Fibroblast of villous mesenchyme (primary cell): Measurements from ENCODE around the gene ENOX2. TPM values are rescaled to one million over a fixed set of nuclear protein-coding genes. Genes with fewer than 3 reads are reported as not detected.
"Not testable (repeated sequence)": the region's sequence is repeated elsewhere in the genome, so short reads cannot be mapped to it uniquely, and the experiment has no call there.

Experiments
- DNase-seq: peaks from one replicate; pipeline ENCODE4 v3.0.0-alpha.2; 2010; ENCODE audit warnings: low read depth
- H3K4me3 ChIP-seq: 2 replicates; pipeline ENCODE4 v1.5.1; 2011; ENCODE audit warnings: low read depth, mild to moderate bottlenecking, low read length
- CTCF ChIP-seq: IDR thresholded peaks from 2 replicates; pipeline ENCODE4 v1.5.1; 2012; ENCODE audit warnings: low read depth, mild to moderate bottlenecking, low read length; ENCODE audit not compliant: insufficient read depth
- total RNA-seq: library from RNA; depleted of rRNA; stranded (reverse); fragments of >200 nt; gene quantifications from 2 replicates; pipeline ENCODE4 v1.2.3, GENCODE V29; 2012

The ENOX2 gene
- total RNA-seq = 8.1 and 9.5 TPM in 2 replicates

- H3K4me3 ChIP-seq = peak within 1 kb of the TSS; percentile 72
- TF ChIP-seq CTCF = no peak
- DNase-seq = peak; percentile 97
Observed at GRCh38 chrX:130902783-130903613, at the start of gene ENOX2. ENOX2 (minus strand) TSS chrX:130903209; CDS start chrX:130703216, 199,993 bp downstream.

GRCh38 chrX:130952266-130953043, 49.4 kb upstream of the ENOX2 start:
- TF ChIP-seq CTCF = no peak
- H3K4me3 ChIP-seq = no peak overlapping the region
- DNase-seq = no peak

GRCh38 chrX:130944230-130944629, 41.2 kb upstream of the ENOX2 start:
- DNase-seq = no peak
- TF ChIP-seq CTCF = no peak
- no peak overlapping the region for H3K4me3 ChIP-seq

GRCh38 chrX:130937101-130937500, 34.1 kb upstream of the ENOX2 start:
- DNase-seq = no peak
- H3K4me3 ChIP-seq = no peak overlapping the region
- TF ChIP-seq CTCF = no peak

GRCh38 chrX:130933358-130933757, 30.3 kb upstream of the ENOX2 start:
- no peak for TF ChIP-seq CTCF
- no peak for DNase-seq
- no peak overlapping the region for H3K4me3 ChIP-seq

GRCh38 chrX:130920405-130920804, 17.4 kb upstream of the ENOX2 start:
- not testable (repeated sequence) for DNase-seq, H3K4me3 ChIP-seq

- not testable (repeated sequence) for DNase-seq
Observed at GRCh38 chrX:130919676-130920075, 16.7 kb upstream of the ENOX2 start.

GRCh38 chrX:130918498-130918897, 15.5 kb upstream of the ENOX2 start:
- not testable (repeated sequence) for DNase-seq, H3K4me3 ChIP-seq

More at GRCh38 chrX:130919676-130920075, 16.7 kb upstream of the ENOX2 start:
- not testable (repeated sequence) for H3K4me3 ChIP-seq
